ENCODE measurements around the gene SMG5. TPM values are rescaled to one million over a fixed set of nuclear protein-coding genes. Genes with fewer than 3 reads are reported as not detected.

Gene SMG5
- total RNA-seq, 2 experiments from 2014 or later, result 87.9 to 88.9 TPM

- POLR2A ChIA-PET, result interaction anchor here (0.8 to 2.9 kb wide), 2 partner anchors 59 to 61 kb away, joined by 3 to 9 read pairs; no protein-coding TSS in a partner anchor
- no peak for TF ChIP-seq CTCF (conservative IDR thresholded peaks at IDR 0.05; ENCODE audit: low read length)
- TF ChIP-seq EZH2phosphoT487 (IDR thresholded peaks at IDR 0.05; ENCODE audit: borderline replicate concordance, low read depth, low read length), result no peak
- Histone ChIP-seq H3K79me2 (ENCODE audit: insufficient read depth, low read depth, low read length) (peaks cover 25% of the 10 kb centered on the region), H3K27ac (ENCODE audit: low read depth, low read length, poor library complexity, severe bottlenecking) (no peak overlapping the region), H3K9me3 (ENCODE audit: low read length) (no peaks in the 10 kb centered on the region), H4K20me1 (ENCODE audit: insufficient read depth, low read length) (no peaks in the 10 kb centered on the region), H3K9me2 (ENCODE audit: insufficient read depth, low read length) (no peaks in the 10 kb centered on the region), H3K36me3 (ENCODE audit: insufficient read depth, low read length) (peaks cover 65% of the 10 kb centered on the region), H3K4me3 (ENCODE audit: low read depth, low read length, poor library complexity, severe bottlenecking) (no peak overlapping the region), H2AFZ (ENCODE audit: low read length) (no peak overlapping the region), H3K4me1 (ENCODE audit: insufficient read depth, low read length, poor library complexity, severe bottlenecking) (peaks cover 16% of the 10 kb centered on the region), H3K4me2 (ENCODE audit: low read length) (no peak overlapping the region)
- intact Hi-C loops (cut with micrococcal nuclease; ENCODE audit: unreplicated experiment), result loop anchor here (5.0 kb wide), 1 partner anchor 119 kb away; no protein-coding TSS in a partner anchor
- no TSS peak for BruUV-seq (replicated peaks)
- CTCF ChIA-PET (ENCODE audit: unreplicated experiment), result no interaction called here
- no peak for DNase-seq (ENCODE audit: low spot score)
These were observed 71.4 kb downstream of the SMG5 start for GRCh38 chr1:156211243-156211642.

DNA sequence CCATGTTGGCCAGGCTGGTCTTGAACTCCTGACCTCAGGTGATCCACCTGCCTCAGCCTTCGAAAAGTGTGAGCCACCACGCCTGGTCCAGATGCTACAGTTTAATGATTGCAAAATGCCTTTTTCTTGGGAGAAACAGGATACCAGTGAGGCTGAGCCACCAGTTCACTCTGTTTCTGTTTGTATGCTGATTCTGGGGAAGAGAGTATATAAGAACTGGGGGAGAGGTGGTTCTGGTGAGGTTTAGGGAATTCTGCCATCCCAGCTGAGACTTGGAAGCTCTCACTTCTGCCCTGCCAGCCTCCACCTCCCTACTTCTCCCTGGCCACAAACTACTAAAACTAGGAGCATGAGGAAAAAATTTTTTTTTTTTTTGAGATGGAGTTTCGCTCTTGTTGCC, 77.9 kb downstream of the SMG5 start:
- H3K27ac ChIP-seq (ENCODE audit: low read depth, low read length, poor library complexity, severe bottlenecking), result no peak overlapping the region
- intact Hi-C loops (cut with micrococcal nuclease; ENCODE audit: unreplicated experiment), result no loop called here
- H3K4me2 ChIP-seq (ENCODE audit: low read length), result no peak overlapping the region
- ChIA-PET POLR2A (no interaction called here), CTCF (ENCODE audit: unreplicated experiment) (no interaction called here)
- no peaks in the 10 kb centered on the region for H4K20me1 ChIP-seq (ENCODE audit: insufficient read depth, low read length)
- peaks cover 86% of the 10 kb centered on the region for H3K36me3 ChIP-seq (ENCODE audit: insufficient read depth, low read length)
- H3K9me3 ChIP-seq (ENCODE audit: low read length), result no peaks in the 10 kb centered on the region
- no peaks in the 10 kb centered on the region for H3K4me1 ChIP-seq (ENCODE audit: insufficient read depth, low read length, poor library complexity, severe bottlenecking)
- no peaks in the 10 kb centered on the region for H3K9me2 ChIP-seq (ENCODE audit: insufficient read depth, low read length)
- no peak for TF ChIP-seq CTCF (conservative IDR thresholded peaks at IDR 0.05; ENCODE audit: low read length)
- no peak overlapping the region for H2AFZ ChIP-seq (ENCODE audit: low read length)
- BruUV-seq (replicated peaks), result no TSS peak
- no peak for DNase-seq (ENCODE audit: low spot score)
- H3K4me3 ChIP-seq (ENCODE audit: low read depth, low read length, poor library complexity, severe bottlenecking), result no peak overlapping the region
- peaks cover 14% of the 10 kb centered on the region; the same call in 1 of the 2 replicates for H3K79me2 ChIP-seq (ENCODE audit: insufficient read depth, low read depth, low read length)

DNA sequence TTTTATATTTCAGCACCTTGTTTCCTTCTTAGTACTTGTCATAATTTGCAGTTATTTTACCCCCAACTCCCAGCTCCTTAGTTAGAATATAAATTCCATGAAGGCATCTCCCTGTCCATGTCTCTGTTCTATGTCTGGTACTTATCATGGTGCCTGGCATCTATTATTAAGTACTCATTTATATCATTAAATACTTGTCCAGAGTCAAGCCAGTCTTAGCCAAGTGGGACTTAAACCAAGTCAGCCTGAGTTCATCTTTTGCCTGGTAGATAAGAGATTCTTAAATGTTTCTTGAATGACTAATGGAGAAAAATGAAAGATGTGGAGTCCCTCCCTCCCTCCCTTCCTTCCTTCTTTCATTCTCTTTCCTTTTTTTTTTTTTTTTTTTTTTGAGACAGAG, 79.3 kb downstream of the SMG5 start:
- TF ChIP-seq CTCF (conservative IDR thresholded peaks at IDR 0.05; ENCODE audit: low read length) (no peak), EZH2phosphoT487 (IDR thresholded peaks at IDR 0.05; ENCODE audit: borderline replicate concordance, low read depth, low read length) (no peak)
- Histone ChIP-seq H3K27ac (ENCODE audit: low read depth, low read length, poor library complexity, severe bottlenecking) (no peak overlapping the region), H3K79me2 (ENCODE audit: insufficient read depth, low read depth, low read length) (peaks cover 14% of the 10 kb centered on the region; the same call in 1 of the 2 replicates), H3K36me3 (ENCODE audit: insufficient read depth, low read length) (peaks cover 78% of the 10 kb centered on the region), H2AFZ (ENCODE audit: low read length) (no peak overlapping the region), H3K9me2 (ENCODE audit: insufficient read depth, low read length) (no peaks in the 10 kb centered on the region), H3K4me3 (ENCODE audit: low read depth, low read length, poor library complexity, severe bottlenecking) (no peak overlapping the region), H3K9me3 (ENCODE audit: low read length) (no peaks in the 10 kb centered on the region), H3K4me1 (ENCODE audit: insufficient read depth, low read length, poor library complexity, severe bottlenecking) (no peaks in the 10 kb centered on the region), H4K20me1 (ENCODE audit: insufficient read depth, low read length) (no peaks in the 10 kb centered on the region), H3K4me2 (ENCODE audit: low read length) (no peak overlapping the region)
- BruUV-seq (replicated peaks), result no TSS peak
- ChIA-PET POLR2A (interaction anchor here (0.6 to 0.7 kb wide), 3 partner anchors 10 to 205 kb away, joined by 3 to 4 read pairs (median 4); partner anchors contain the start of gene SLC25A44), CTCF (ENCODE audit: unreplicated experiment) (no interaction called here)
- intact Hi-C loops (cut with micrococcal nuclease; ENCODE audit: unreplicated experiment), result no loop called here
- DNase-seq (ENCODE audit: low spot score), result no peak
